HL-60 (cell line): ENCODE measurements around the gene RAC2.

Source experiments
- DNase-seq, 2 experiments: peaks; one replicate each; pipeline ENCODE4 v3.0.0-alpha.2; 2010 to 2020; ENCODE audit warnings: low read depth in 1 of 2, low spot score in 1 of 2
- H3K27ac ChIP-seq: fragments of 250-450 bp; sonication (Bioruptor Pico); replicated peaks from 2 replicates; pipeline ENCODE4 v1.5.1; 2020; ENCODE audit warnings: mild to moderate bottlenecking, moderate library complexity
- H3K27me3 ChIP-seq: fragments of 250-450 bp; sonication (Bioruptor Pico); 2 replicates; pipeline ENCODE4 v1.5.1; 2021; ENCODE audit warnings: mild to moderate bottlenecking, moderate library complexity; ENCODE audit not compliant: insufficient read depth, poor library complexity, severe bottlenecking
- H3K4me3 ChIP-seq: replicated peaks from 2 replicates; pipeline ENCODE4 v1.5.1; 2011; ENCODE audit warnings: mild to moderate bottlenecking, control low read depth, low read length; ENCODE audit not compliant: insufficient read depth
- CTCF ChIP-seq: IDR thresholded peaks from one replicate; pipeline ENCODE4 v1.5.1; 2011; ENCODE audit warnings: low read length, control low read depth, inconsistent platforms; ENCODE audit not compliant: insufficient read depth
- GABPA ChIP-seq: IDR thresholded peaks from 2 replicates; pipeline ENCODE4 v1.6.1; 2012; ENCODE audit warnings: low read depth
- POLR2AphosphoS5 ChIP-seq: IDR thresholded peaks from 2 replicates; pipeline ENCODE4 v1.6.1; 2012; ENCODE audit warnings: low read depth
- REST ChIP-seq: IDR thresholded peaks from 2 replicates; pipeline ENCODE4 v1.6.1; 2012; ENCODE audit warnings: low read depth; ENCODE audit not compliant: insufficient replicate concordance
- SPI1 ChIP-seq: IDR thresholded peaks from 2 replicates; pipeline ENCODE4 v1.6.1; 2012; ENCODE audit warnings: low read depth, mild to moderate bottlenecking, borderline replicate concordance

Gene RAC2

GRCh38 chr22:37287550-37287951, 43.5 kb upstream of the RAC2 start:
- Histone ChIP-seq H3K4me3 (no peak overlapping the region), H3K27me3 (no peaks in the 10 kb centered on the region), H3K27ac (no peak overlapping the region)
- no peak for TF ChIP-seq GABPA
- DNase-seq: no peak

- H3K27ac ChIP-seq: peak overlapping the region; percentile 66; the same call in 1 of the 2 replicates
Measured at GRCh38 chr22:37285937-37286336, 41.9 kb upstream of the RAC2 start.

GRCh38 chr22:37284805-37285355, 40.8 kb upstream of the RAC2 start:
- peak; percentile 97 for TF ChIP-seq POLR2AphosphoS5
- TF ChIP-seq GABPA: peak; percentile 31; the same call in 1 of the 2 replicates
- peak; percentile 100 for TF ChIP-seq SPI1
- no peak for TF ChIP-seq REST
- TF ChIP-seq CTCF: no peak
- peak; percentile 98 to 99 for DNase-seq
- Histone ChIP-seq H3K4me3 (peak overlapping the region; percentile 69), H3K27ac (peak overlapping the region; percentile 86), H3K27me3 (no peaks in the 10 kb centered on the region)

More at GRCh38 chr22:37285937-37286336, 41.9 kb upstream of the RAC2 start:
- H3K27me3 ChIP-seq: no peaks in the 10 kb centered on the region
- no peak for DNase-seq
- TF ChIP-seq GABPA (no peak), SPI1 (no peak), REST (no peak), CTCF (no peak), POLR2AphosphoS5 (no peak)
- no peak overlapping the region for H3K4me3 ChIP-seq

GRCh38 chr22:37284126-37284804, 40.2 kb upstream of the RAC2 start:
- no peak for DNase-seq
- H3K27ac ChIP-seq: peak overlapping the region; percentile 86
- H3K4me3 ChIP-seq: peak overlapping the region; percentile 69
- TF ChIP-seq POLR2AphosphoS5 (no peak), SPI1 (peak; percentile 51; the same call in 1 of the 2 replicates)
- no peaks in the 10 kb centered on the region for H3K27me3 ChIP-seq
